GM04504 (cell line): ENCODE data around the gene LCT.
"Not testable (repeated sequence)": the region's sequence is repeated elsewhere in the genome, so short reads cannot be mapped to it uniquely, and the experiment has no call there.

Source experiments
- DNase-seq: peaks from one replicate; pipeline ENCODE4 v3.0.0-alpha.2; 2012; ENCODE audit warnings: low read depth

The LCT gene

GRCh38 chr2:135836596-135837270 lies at the start of gene LCT:
Gene LCT, minus strand, starts transcription at chr2:135837184. Its CDS starts 15 bp downstream, at chr2:135837169.
- DNase-seq: no peak

GRCh38 chr2:135885709-135886108 lies 48.7 kb upstream of the LCT start:
- DNase-seq: no peak

GRCh38 chr2:135882415-135882814 lies 45.4 kb upstream of the LCT start:
- DNase-seq: no peak

GRCh38 chr2:135876770-135877169 lies 39.8 kb upstream of the LCT start:
- DNase-seq: not testable (repeated sequence)

GRCh38 chr2:135876066-135876711 lies 39.2 kb upstream of the LCT start, which contains the start of gene MCM6:
Gene MCM6, minus strand, starts transcription at chr2:135876443. Its CDS starts 78 bp downstream, at chr2:135876365.
- peak; percentile 97 for DNase-seq

- DNase-seq: peak; percentile 16
Measured at GRCh38 chr2:135875491-135876065, 38.6 kb upstream of the LCT start.

- DNase-seq: no peak
Measured at GRCh38 chr2:135874777-135875365, 37.9 kb upstream of the LCT start.

- DNase-seq: no peak
Measured at GRCh38 chr2:135870571-135870970, 33.6 kb upstream of the LCT start.

- DNase-seq: no peak
Measured at GRCh38 chr2:135863233-135863632, 26.2 kb upstream of the LCT start.

GRCh38 chr2:135862718-135863117 lies 25.7 kb upstream of the LCT start:
- DNase-seq: no peak

GRCh38 chr2:135853401-135853800 lies 16.4 kb upstream of the LCT start:
- no peak for DNase-seq

GRCh38 chr2:135851858-135852257 lies 14.9 kb upstream of the LCT start:
- DNase-seq: no peak

- no peak for DNase-seq
Measured at GRCh38 chr2:135850892-135851668, 14.1 kb upstream of the LCT start.

GRCh38 chr2:135849087-135849486 lies 12.1 kb upstream of the LCT start:
- DNase-seq: no peak

GRCh38 chr2:135845997-135846396 lies 9.0 kb upstream of the LCT start:
- no peak for DNase-seq

GRCh38 chr2:135845257-135845656 lies 8.3 kb upstream of the LCT start:
- no peak for DNase-seq

- DNase-seq: no peak
Measured at GRCh38 chr2:135844301-135844895, 7.4 kb upstream of the LCT start.

- no peak for DNase-seq
Measured at GRCh38 chr2:135843671-135844070, 6.7 kb upstream of the LCT start.

- no peak for DNase-seq
Measured at GRCh38 chr2:135840601-135841000, 3.6 kb upstream of the LCT start.

- DNase-seq: peak; percentile 81
Measured at GRCh38 chr2:135839713-135840112, 2.7 kb upstream of the LCT start.

- DNase-seq: no peak
Measured at GRCh38 chr2:135838502-135838901, 1.5 kb upstream of the LCT start.

- DNase-seq: no peak
Measured at GRCh38 chr2:135832891-135833290, 4.1 kb downstream of the LCT start.
